MM.1S (cell line): ENCODE measurements around the gene HEXIM2.

Source experiments
- DNase-seq: peaks from one replicate; pipeline ENCODE4 v3.0.0-alpha.2; 2015
- H2AFZ ChIP-seq: fragments of 300-600 bp; sonication (generic); 2 replicates; pipeline ENCODE4 v1.6.0; 2016; ENCODE audit warnings: antibody characterized with exemption, low read length
- H3F3A ChIP-seq: fragments of 300-600 bp; sonication (generic); 2 replicates; pipeline ENCODE4 v1.6.1; 2016; ENCODE audit warnings: mild to moderate bottlenecking, antibody characterized with exemption, low read length, moderate library complexity, mixed read lengths; ENCODE audit not compliant: insufficient read depth
- H3K27ac ChIP-seq: fragments of 300-600 bp; sonication (generic); 2 replicates; pipeline ENCODE4 v1.5.1; 2016; ENCODE audit warnings: mild to moderate bottlenecking, low read length
- H3K27me3 ChIP-seq: fragments of 300-600 bp; sonication (generic); replicated peaks from 2 replicates; pipeline ENCODE4 v1.6.0; 2016; ENCODE audit warnings: low read length; ENCODE audit not compliant: insufficient read depth
- H3K36me3 ChIP-seq: fragments of 300-600 bp; sonication (generic); replicated peaks from 2 replicates; pipeline ENCODE4 v1.6.1; 2016; ENCODE audit warnings: mild to moderate bottlenecking, low read length, mixed read lengths; ENCODE audit not compliant: insufficient read depth
- H3K4me1 ChIP-seq: fragments of 300-600 bp; sonication (generic); 2 replicates; pipeline ENCODE4 v1.6.1; 2016; ENCODE audit warnings: low read length, mixed read lengths
- H3K4me2 ChIP-seq: fragments of 300-600 bp; sonication (generic); 2 replicates; pipeline ENCODE4 v1.6.0; 2016; ENCODE audit warnings: low read depth, low read length
- H3K4me3 ChIP-seq: fragments of 300-600 bp; sonication (generic); 2 replicates; pipeline ENCODE4 v1.5.1; 2016; ENCODE audit warnings: low read length, mixed read lengths
- H3K79me2 ChIP-seq: fragments of 300-600 bp; sonication (generic); 2 replicates; pipeline ENCODE4 v1.6.1; 2016; ENCODE audit warnings: mixed run types, low read length, mixed read lengths
- H3K9ac ChIP-seq: fragments of 300-600 bp; sonication (generic); 2 replicates; pipeline ENCODE4 v1.6.1; 2016; ENCODE audit warnings: low read length, mixed read lengths
- H3K9me2 ChIP-seq: fragments of 300-600 bp; sonication (generic); replicated peaks from 2 replicates; pipeline ENCODE4 v1.6.1; 2016; ENCODE audit warnings: mild to moderate bottlenecking, low read length, mixed read lengths; ENCODE audit not compliant: insufficient read depth
- H3K9me3 ChIP-seq: fragments of 300-600 bp; sonication (generic); replicated peaks from 2 replicates; pipeline ENCODE4 v1.6.1; 2016; ENCODE audit warnings: mild to moderate bottlenecking, low read length, mixed read lengths; ENCODE audit not compliant: insufficient read depth
- H4K20me1 ChIP-seq: fragments of 300-600 bp; sonication (generic); 2 replicates; pipeline ENCODE4 v1.6.1; 2016; ENCODE audit warnings: mild to moderate bottlenecking, low read length, moderate library complexity, mixed read lengths; ENCODE audit not compliant: insufficient read depth
- CTCF ChIP-seq: fragments of 300-600 bp; sonication (generic); IDR thresholded peaks from 2 replicates; pipeline ENCODE4 v1.5.1; 2016; ENCODE audit warnings: antibody characterized with exemption, low read length, mixed read lengths
- EZH2 ChIP-seq: fragments of 300-600 bp; sonication (generic); optimal IDR thresholded peaks from 2 replicates; pipeline ENCODE3; 2017; ENCODE audit warnings: low read depth, mild to moderate bottlenecking, antibody characterized with exemption, low read length, mixed read lengths
- EZH2phosphoT487 ChIP-seq: fragments of 300-600 bp; sonication (generic); IDR thresholded peaks from 2 replicates; pipeline ENCODE4 v1.6.1; 2018; ENCODE audit warnings: antibody characterized with exemption, low read length

HEXIM2 gene

DNA sequence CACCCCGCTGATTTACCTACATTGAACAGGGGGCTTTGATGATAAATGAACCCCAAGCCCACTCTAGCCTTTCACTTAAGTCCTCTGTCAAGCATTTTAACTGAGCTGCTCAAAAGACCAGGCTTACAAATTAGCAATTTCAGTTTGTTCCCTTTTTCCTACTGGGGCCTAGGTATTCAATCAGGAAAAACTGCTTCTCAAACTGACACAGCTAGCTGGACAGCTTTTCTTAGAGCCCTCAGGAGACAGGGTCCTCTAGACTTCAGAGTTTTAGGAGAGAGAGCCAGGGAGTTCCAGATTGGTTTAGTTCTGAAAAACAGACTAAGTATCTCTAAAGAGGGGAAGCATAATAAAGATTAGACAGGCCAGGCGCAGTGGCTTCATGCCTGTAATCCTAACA lies 6.2 kb upstream of the HEXIM2 start:
- Histone ChIP-seq H4K20me1 (no peaks in the 10 kb centered on the region; the same call in 1 of the 2 replicates), H3K4me2 (no peak overlapping the region), H3K27me3 (no peaks in the 10 kb centered on the region), H3K27ac (no peak overlapping the region), H3K9me2 (no peaks in the 10 kb centered on the region), H3K9me3 (no peaks in the 10 kb centered on the region), H3K79me2 (peaks cover 35% of the 10 kb centered on the region), H3K9ac (no peak overlapping the region), H3K36me3 (no peaks in the 10 kb centered on the region), H3K4me3 (no peak overlapping the region), H3K4me1 (peaks cover 13% of the 10 kb centered on the region), H3F3A (peaks cover 16% of the 10 kb centered on the region), H2AFZ (no peak overlapping the region)
- DNase-seq, result no peak
- TF ChIP-seq EZH2 (no peak), EZH2phosphoT487 (no peak), CTCF (no peak)

GRCh38 chr17:45156242-45156641 lies 5.4 kb upstream of the HEXIM2 start:
- H3F3A ChIP-seq, result peaks cover 10% of the 10 kb centered on the region
- DNase-seq, result no peak
- H3K27me3 ChIP-seq, result no peaks in the 10 kb centered on the region
- H3K9me3 ChIP-seq, result no peaks in the 10 kb centered on the region
- no peak overlapping the region for H3K9ac ChIP-seq
- no peaks in the 10 kb centered on the region for H3K36me3 ChIP-seq
- TF ChIP-seq CTCF (no peak), EZH2phosphoT487 (no peak), EZH2 (no peak)
- H3K4me3 ChIP-seq, result no peak overlapping the region
- H3K9me2 ChIP-seq, result no peaks in the 10 kb centered on the region
- no peaks in the 10 kb centered on the region; the same call in 1 of the 2 replicates for H4K20me1 ChIP-seq
- H3K27ac ChIP-seq, result no peak overlapping the region
- H3K79me2 ChIP-seq, result peaks cover 36% of the 10 kb centered on the region
- H3K4me2 ChIP-seq, result no peak overlapping the region
- peaks cover 5% of the 10 kb centered on the region; the same call in 1 of the 2 replicates for H3K4me1 ChIP-seq
- no peak overlapping the region for H2AFZ ChIP-seq

DNA sequence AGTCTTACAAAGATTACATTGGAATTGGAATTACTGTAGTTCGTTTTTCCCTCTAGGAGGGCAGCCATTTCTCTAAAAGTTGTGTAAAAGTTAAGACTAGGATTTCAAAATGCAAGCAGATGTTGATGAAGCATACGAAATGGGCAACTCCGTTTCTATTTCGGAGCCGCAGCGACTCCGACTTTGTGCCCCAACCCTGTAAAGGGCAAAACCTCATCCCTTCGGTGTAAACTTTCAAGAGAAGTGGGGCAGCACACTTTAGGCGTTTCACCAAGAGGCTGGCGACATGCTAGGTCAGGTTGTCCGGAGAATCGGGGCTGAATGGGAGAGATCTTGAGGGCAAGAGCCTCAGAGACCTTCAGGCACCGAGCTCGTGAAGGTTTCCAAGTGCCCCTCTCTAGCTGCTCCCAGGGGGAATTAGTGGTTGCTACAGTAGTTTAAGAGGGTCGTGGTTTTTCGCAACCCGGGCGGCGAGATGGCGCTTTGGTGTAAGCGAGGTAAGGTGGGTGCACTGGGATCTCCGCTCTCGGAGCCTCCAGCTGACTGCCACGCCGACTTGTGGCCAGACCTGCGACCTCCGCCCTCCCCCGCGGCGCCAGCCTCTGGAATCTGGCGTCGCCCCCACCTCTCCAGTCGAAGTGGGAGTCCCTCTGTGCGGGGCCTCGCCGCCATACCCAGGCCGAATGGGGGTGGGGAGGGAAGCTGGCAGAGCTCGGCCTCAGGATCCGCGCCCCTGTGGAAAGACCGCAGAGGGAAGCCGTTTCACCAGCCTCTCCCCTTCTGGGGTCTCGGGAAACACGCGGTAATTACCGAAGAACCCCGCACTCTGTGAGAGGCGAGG lies 1.0 kb upstream of the HEXIM2 start:
- Histone ChIP-seq H3K36me3 (no peaks in the 10 kb centered on the region), H3K9me2 (no peaks in the 10 kb centered on the region), H3K4me3 (peak overlapping the region; percentile 91), H3K79me2 (peaks cover 40% of the 10 kb centered on the region), H3K9ac (peak overlapping the region; percentile 100), H3F3A (no peaks in the 10 kb centered on the region), H4K20me1 (no peaks in the 10 kb centered on the region), H3K4me2 (peak overlapping the region; percentile 77), H3K27me3 (no peaks in the 10 kb centered on the region), H3K4me1 (0 out of 2 replicates have a peak, but pooled peaks cover 9% of the 10 kb centered on the region), H3K27ac (peak overlapping the region; percentile 91), H3K9me3 (no peaks in the 10 kb centered on the region), H2AFZ (peak overlapping the region; percentile 59; the same call in 1 of the 2 replicates)
- TF ChIP-seq EZH2 (no peak), EZH2phosphoT487 (no peak), CTCF (peak; percentile 20)
- DNase-seq, result peak; percentile 62
